Ishikawa (cell line): Measurements from ENCODE around the gene HNRNPU.

Experiments used
- CEBPB ChIP-seq: IDR thresholded peaks from 2 replicates; pipeline ENCODE4 v1.6.1; 2012
- CREB1 ChIP-seq: IDR thresholded peaks from 2 replicates; pipeline ENCODE4 v1.6.1; 2012; ENCODE audit warnings: low read depth
- EGR1 ChIP-seq: IDR thresholded peaks from 2 replicates; pipeline ENCODE4 v1.6.1; 2012
- EP300 ChIP-seq: IDR thresholded peaks from 2 replicates; pipeline ENCODE4 v1.6.1; 2012; ENCODE audit warnings: borderline replicate concordance
- FOXM1 ChIP-seq: IDR thresholded peaks from 2 replicates; pipeline ENCODE4 v1.6.1; 2012; ENCODE audit warnings: low read depth, borderline replicate concordance
- MAX ChIP-seq: IDR thresholded peaks from 2 replicates; pipeline ENCODE4 v1.6.1; 2012
- NFIC ChIP-seq: IDR thresholded peaks from 2 replicates; pipeline ENCODE4 v1.6.1; 2012
- RAD21 ChIP-seq: IDR thresholded peaks from 2 replicates; pipeline ENCODE4 v1.6.1; 2012; ENCODE audit warnings: low read depth
- REST ChIP-seq: IDR thresholded peaks from 2 replicates; pipeline ENCODE4 v1.6.1; 2012; ENCODE audit warnings: low read depth, mild to moderate bottlenecking
- TAF1 ChIP-seq: IDR thresholded peaks from 2 replicates; pipeline ENCODE4 v1.6.1; 2012; ENCODE audit warnings: low read depth, mild to moderate bottlenecking
- TCF12 ChIP-seq: IDR thresholded peaks from 2 replicates; pipeline ENCODE4 v1.6.1; 2012; ENCODE audit warnings: low read depth
- TEAD4 ChIP-seq: IDR thresholded peaks from 2 replicates; pipeline ENCODE4 v1.6.1; 2012
- USF1 ChIP-seq: IDR thresholded peaks from 2 replicates; pipeline ENCODE4 v1.6.1; 2012
- YY1 ChIP-seq: IDR thresholded peaks from 2 replicates; pipeline ENCODE4 v1.6.1; 2012; ENCODE audit warnings: low read depth
- ZBTB7A ChIP-seq: IDR thresholded peaks from 2 replicates; pipeline ENCODE4 v1.6.1; 2012; ENCODE audit warnings: low read depth

HNRNPU gene

GRCh38 chr1:244854865-244855578 lies 9.3 kb downstream of the HNRNPU start:
- TF ChIP-seq TEAD4: no peak
- no peak for TF ChIP-seq USF1
- no peak for TF ChIP-seq TAF1
- no peak for TF ChIP-seq CEBPB
- TF ChIP-seq FOXM1: no peak
- TF ChIP-seq NFIC: no peak
- TF ChIP-seq YY1: no peak
- TF ChIP-seq RAD21: no peak
- TF ChIP-seq CREB1: no peak
- no peak for TF ChIP-seq EGR1
- no peak for TF ChIP-seq EP300
- no peak for TF ChIP-seq ZBTB7A
- no peak for TF ChIP-seq TCF12
- TF ChIP-seq REST: no peak
- no peak for TF ChIP-seq MAX

- TF ChIP-seq ZBTB7A (no peak), YY1 (no peak), REST (no peak), EGR1 (no peak), CEBPB (no peak), TEAD4 (no peak), FOXM1 (no peak), TAF1 (no peak), NFIC (no peak), EP300 (no peak), MAX (no peak), USF1 (no peak), CREB1 (no peak), RAD21 (no peak), TCF12 (no peak)
Measured at GRCh38 chr1:244854166-244854565, 10.2 kb downstream of the HNRNPU start.

GRCh38 chr1:244852694-244853093 lies 11.6 kb downstream of the HNRNPU start:
- TF ChIP-seq FOXM1: no peak
- TF ChIP-seq RAD21: no peak
- TF ChIP-seq REST: no peak
- no peak for TF ChIP-seq TCF12
- no peak for TF ChIP-seq EP300
- no peak for TF ChIP-seq CREB1
- TF ChIP-seq MAX: no peak
- TF ChIP-seq ZBTB7A: no peak
- no peak for TF ChIP-seq TEAD4
- TF ChIP-seq CEBPB: no peak
- TF ChIP-seq YY1: no peak
- TF ChIP-seq EGR1: no peak
- TF ChIP-seq TAF1: no peak
- TF ChIP-seq USF1: no peak
- no peak for TF ChIP-seq NFIC
